Fibroblast of the conjunctiva (primary cell): ENCODE results near the gene TRPC4.

Source experiments
- DNase-seq: peaks from one replicate; pipeline ENCODE4 v3.0.0-alpha.2; 2010; ENCODE audit warnings: low read depth

Gene TRPC4

GRCh38 chr13:37869756-37870488 is at the start of gene TRPC4:
TRPC4 (minus strand) TSS chr13:37869772; CDS start chr13:37783333, 86,439 bp downstream.
- DNase-seq, result peak; percentile 28

- no peak for DNase-seq
Measured at GRCh38 chr13:37918751-37919150, 49.2 kb upstream of the TRPC4 start.

- DNase-seq, result no peak
Measured at GRCh38 chr13:37918116-37918714, 48.6 kb upstream of the TRPC4 start.

GRCh38 chr13:37914781-37915391 is 45.3 kb upstream of the TRPC4 start:
- DNase-seq, result no peak

- DNase-seq, result no peak
Measured at GRCh38 chr13:37910790-37911189, 41.2 kb upstream of the TRPC4 start.

GRCh38 chr13:37906880-37907279 is 37.3 kb upstream of the TRPC4 start:
- no peak for DNase-seq

- DNase-seq, result no peak
Measured at GRCh38 chr13:37905736-37906135, 36.2 kb upstream of the TRPC4 start.

- no peak for DNase-seq
Measured at GRCh38 chr13:37899753-37900152, 30.2 kb upstream of the TRPC4 start.

GRCh38 chr13:37893321-37893720 is 23.7 kb upstream of the TRPC4 start:
- no peak for DNase-seq

- DNase-seq, result no peak
Measured at GRCh38 chr13:37889820-37890219, 20.2 kb upstream of the TRPC4 start.

GRCh38 chr13:37889102-37889501 is 19.5 kb upstream of the TRPC4 start:
- no peak for DNase-seq

- DNase-seq, result no peak
Measured at GRCh38 chr13:37886879-37887278, 17.3 kb upstream of the TRPC4 start.

GRCh38 chr13:37884674-37885073 is 15.1 kb upstream of the TRPC4 start:
- DNase-seq, result no peak

- no peak for DNase-seq
Measured at GRCh38 chr13:37884026-37884425, 14.5 kb upstream of the TRPC4 start.

- no peak for DNase-seq
Measured at GRCh38 chr13:37878921-37879320, 9.3 kb upstream of the TRPC4 start.

GRCh38 chr13:37878496-37878895 is 8.9 kb upstream of the TRPC4 start:
- DNase-seq, result no peak

GRCh38 chr13:37870895-37871550 is 1.5 kb upstream of the TRPC4 start:
- peak; percentile 21 for DNase-seq

GRCh38 chr13:37870489-37870845 is 895 bp upstream of the TRPC4 start:
- DNase-seq, result no peak

- DNase-seq, result no peak
Measured at GRCh38 chr13:37869506-37869755, 141 bp downstream of the TRPC4 start.

- no peak for DNase-seq
Measured at GRCh38 chr13:37868691-37869505, 674 bp downstream of the TRPC4 start.

GRCh38 chr13:37863708-37864107 is 5.9 kb downstream of the TRPC4 start:
- no peak for DNase-seq

GRCh38 chr13:37835392-37835791 is 34.2 kb downstream of the TRPC4 start:
- DNase-seq, result no peak
